T47D (cell line): ENCODE measurements around the gene FSIP1.
A peak's percentile ranks its signal among the peaks of the same experiment; 100 is the strongest.

ENCODE experiments used
- DNase-seq, 2 experiments: peaks; one replicate each; pipeline versions ENCODE4 v3.0.0 to v3.0.0-alpha.2; 2011 to 2012; ENCODE audit warnings: low read depth in 1 of 2, low spot score in 1 of 2
- JUND ChIP-seq: IDR thresholded peaks from 2 replicates; pipeline ENCODE4 v1.6.1; 2012; ENCODE audit warnings: low read depth
- in situ Hi-C: cut with HindIII; loops from 2 replicates; pipeline ENCODE4 v1.10.0; 2016; ENCODE audit warnings: low sequenced_read_pairs, low pct_unique_long_range_greater_than_20kb

The FSIP1 gene

DNA sequence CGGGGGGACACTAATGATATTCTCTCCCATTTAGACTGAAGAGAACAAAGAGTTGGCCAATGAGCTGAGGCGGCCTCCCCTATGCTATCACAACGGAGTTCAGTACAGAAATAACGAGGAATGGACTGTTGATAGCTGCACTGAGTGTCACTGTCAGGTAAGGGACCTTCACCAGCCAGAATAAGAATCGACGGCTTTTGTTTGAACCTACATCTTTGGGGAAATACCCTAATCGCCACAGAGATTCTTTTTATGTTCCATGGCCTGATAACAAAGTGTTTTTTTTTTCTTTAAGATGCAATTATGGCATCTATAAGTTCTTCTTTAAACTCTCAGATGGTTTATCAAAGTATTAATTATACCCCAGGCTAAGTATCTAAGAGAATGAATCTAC, 198.4 kb downstream of the FSIP1 start:
- DNase-seq, result no peak
- in situ Hi-C loops, result no loop called here
- no peak for TF ChIP-seq JUND

DNA sequence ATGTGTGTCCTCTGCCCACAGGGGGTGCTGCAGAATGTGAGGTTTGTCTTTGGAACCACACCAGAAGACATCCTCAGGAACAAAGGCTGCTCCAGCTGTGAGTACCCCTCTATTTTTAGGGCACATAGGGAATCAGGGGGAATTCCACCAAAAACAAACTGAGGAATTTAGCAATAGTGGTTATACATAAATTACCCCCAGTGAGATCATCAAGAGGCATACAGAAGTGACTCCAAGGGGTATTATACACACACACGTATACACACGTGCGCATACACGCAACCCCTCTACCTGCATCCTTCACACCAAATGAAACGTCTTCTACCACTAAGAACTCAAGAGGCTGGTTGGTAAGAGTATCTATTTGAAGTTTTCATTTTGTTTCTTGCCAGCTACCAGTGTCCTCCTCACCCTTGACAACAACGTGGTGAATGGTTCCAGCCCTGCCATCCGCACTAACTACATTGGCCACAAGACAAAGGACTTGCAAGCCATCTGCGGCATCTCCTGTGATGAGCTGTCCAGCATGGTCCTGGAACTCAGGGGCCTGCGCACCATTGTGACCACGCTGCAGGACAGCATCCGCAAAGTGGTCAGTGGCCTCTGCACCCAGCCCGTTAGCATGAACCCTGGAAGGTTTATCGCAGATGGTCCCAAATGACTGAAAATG, 198.9 kb downstream of the FSIP1 start:
- no peak for TF ChIP-seq JUND
- in situ Hi-C loops, result no loop called here
- DNase-seq, result peak in 1 of 2 experiments; percentile 57

DNA sequence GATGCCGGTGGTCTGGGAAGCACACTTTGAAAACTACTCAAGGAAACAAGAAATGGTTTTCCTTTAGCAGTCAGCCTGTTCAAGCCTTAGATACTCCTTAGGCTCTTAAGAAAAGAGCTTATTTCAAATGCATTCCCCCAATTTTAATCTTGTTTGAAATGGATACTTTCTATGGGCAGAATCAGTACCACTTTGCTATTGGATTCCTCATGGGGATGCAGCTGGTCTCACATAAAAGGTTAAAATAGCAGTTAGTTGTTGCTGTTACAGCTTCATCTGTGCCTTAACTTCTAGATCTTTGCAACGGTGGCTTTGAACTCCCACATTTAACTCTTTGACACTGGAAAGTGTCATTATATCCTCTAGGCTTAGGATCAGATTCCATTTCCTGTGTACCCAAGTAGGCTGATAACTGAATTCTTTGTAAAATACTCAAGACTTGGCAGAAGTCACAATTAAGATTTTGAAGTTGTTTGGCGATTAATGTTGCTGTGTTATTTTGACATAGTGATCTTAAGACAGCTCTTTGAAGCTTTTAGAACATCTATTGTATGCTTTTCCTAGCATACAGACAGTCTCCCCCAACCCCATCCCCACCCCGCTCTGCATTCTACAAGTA, 199.6 kb downstream of the FSIP1 start:
- no peak for DNase-seq
- no peak for TF ChIP-seq JUND
- in situ Hi-C loops, result no loop called here

DNA sequence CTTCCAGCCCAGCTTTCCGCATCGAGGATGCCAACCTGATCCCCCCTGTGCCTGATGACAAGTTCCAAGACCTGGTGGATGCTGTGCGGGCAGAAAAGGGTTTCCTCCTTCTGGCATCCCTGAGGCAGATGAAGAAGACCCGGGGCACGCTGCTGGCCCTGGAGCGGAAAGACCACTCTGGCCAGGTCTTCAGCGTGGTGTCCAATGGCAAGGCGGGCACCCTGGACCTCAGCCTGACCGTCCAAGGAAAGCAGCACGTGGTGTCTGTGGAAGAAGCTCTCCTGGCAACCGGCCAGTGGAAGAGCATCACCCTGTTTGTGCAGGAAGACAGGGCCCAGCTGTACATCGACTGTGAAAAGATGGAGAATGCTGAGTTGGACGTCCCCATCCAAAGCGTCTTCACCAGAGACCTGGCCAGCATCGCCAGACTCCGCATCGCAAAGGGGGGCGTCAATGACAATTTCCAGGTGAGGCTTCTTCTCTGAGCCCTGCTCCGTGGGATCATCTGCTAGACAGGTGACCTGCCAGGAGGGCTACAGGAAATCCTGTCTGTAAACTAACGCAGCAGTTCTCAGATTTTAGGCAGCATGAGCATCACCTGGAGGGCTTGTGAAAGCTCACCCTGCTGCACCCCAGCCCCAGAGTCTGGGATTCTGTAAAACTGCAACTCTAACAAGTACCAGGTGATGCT, 200.2 kb downstream of the FSIP1 start:
- no peak for DNase-seq
- in situ Hi-C loops, result no loop called here
- no peak for TF ChIP-seq JUND

DNA sequence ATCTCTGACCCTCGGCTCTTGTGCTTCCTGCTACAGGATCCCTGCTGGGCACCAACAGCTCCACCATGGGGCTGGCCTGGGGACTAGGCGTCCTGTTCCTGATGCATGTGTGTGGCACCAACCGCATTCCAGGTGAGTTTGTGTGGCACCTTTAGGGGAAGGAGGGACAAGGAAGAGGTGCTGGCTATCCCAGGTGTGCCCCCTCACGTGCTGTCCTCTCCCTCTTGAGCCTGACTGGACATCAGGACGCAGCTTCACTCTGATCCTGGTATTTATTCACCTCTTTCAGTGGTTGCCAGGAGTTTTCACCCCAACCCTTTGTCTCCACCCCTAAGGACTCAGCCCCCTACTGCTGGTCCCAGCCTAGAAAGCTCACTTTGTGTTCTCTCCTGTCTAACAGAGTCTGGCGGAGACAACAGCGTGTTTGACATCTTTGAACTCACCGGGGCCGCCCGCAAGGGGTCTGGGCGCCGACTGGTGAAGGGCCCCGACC, 200.8 kb downstream of the FSIP1 start:
- TF ChIP-seq JUND, result no peak
- in situ Hi-C loops, result no loop called here
- peak; percentile 80 to 88 for DNase-seq

DNA sequence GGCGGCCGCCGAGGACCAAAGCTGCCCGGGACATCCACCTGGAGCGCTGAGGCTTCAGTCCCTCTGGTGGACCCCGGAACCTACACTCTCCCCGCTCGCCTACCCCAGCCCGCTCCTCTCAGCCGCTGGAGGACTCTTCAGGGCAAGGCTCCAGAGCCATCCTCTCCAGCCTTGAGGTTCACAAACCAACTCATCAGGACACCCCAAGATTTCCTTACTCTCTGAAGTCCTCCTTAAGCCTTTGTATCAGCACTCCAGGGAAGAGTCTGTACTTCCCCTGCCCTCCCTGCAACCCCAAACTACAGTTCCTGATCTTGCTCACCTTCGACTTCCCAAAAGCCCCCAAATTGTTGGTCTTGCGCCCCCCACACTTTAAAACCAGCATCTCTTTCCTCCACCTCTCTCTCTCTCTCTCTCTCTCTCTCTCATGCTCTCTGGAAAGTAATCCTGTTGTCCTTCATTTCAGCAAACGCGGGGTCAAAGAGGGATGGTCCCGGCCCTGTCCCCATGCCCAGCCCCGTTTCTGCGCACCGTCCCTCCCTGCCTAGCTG, 201.3 kb downstream of the FSIP1 start:
- no peak for DNase-seq
- in situ Hi-C loops, result no loop called here

DNA sequence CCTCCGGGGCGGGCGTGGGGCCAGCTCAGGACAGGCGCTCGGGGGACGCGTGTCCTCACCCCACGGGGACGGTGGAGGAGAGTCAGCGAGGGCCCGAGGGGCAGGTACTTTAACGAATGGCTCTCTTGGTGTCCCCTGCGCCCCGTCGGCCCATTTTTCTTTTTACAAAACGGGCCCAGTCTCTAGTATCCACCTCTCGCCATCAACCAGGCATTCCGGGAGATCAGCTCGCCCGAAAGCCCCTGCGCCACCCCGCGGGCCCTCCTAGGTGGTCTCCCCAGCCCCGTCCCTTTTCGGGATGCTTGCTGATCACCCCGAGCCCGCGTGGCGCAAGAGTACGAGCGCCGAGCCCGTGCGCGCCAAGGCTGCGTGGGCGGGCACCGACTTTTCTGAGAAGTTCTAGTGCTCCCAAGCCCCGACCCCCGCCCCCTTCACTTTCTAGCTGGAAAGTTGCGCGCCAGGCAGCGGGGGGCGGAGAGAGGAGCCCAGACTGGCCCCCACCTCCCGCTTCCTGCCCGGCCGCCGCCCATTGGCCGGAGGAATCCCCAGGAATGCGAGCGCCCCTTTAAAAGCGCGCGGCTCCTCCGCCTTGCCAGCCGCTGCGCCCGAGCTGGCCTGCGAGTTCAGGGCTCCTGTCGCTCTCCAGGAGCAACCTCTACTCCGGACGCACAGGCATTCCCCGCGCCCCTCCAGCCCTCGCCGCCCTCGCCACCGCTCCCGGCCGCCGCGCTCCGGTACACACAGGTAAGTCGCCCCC, 202.0 kb downstream of the FSIP1 start, which contains the start of gene THBS1:
THBS1 (plus strand) TSS at position 595 of the 757 bp plus-strand sequence. CDS start 779 bp downstream, outside the sequence.
- DNase-seq, result peak; percentile 74 to 94
- TF ChIP-seq JUND, result no peak
- in situ Hi-C loops, result no loop called here

More for the DNA sequence above, 201.3 kb downstream of the FSIP1 start:
- TF ChIP-seq JUND, result no peak

DNA sequence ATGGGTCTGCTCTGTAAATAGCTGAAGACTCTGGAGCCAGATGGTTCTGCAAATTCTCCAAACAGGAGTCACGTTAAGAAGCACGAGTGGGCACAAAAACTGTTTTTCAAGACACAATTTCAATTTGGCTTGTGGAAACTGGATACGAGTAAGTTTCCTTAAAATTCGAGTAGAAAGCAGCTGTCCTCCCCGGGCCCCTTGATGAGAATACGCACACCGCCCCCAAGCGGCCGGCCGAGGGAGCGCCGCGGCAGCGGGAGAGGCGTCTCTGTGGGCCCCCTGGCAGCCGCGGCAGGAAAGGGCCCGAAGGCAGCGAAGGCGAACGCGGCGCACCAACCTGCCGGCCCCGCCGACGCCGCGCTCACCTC, 202.5 kb downstream of the FSIP1 start:
- DNase-seq, result peak; percentile 61 to 93
- in situ Hi-C loops, result no loop called here
- TF ChIP-seq JUND, result no peak

DNA sequence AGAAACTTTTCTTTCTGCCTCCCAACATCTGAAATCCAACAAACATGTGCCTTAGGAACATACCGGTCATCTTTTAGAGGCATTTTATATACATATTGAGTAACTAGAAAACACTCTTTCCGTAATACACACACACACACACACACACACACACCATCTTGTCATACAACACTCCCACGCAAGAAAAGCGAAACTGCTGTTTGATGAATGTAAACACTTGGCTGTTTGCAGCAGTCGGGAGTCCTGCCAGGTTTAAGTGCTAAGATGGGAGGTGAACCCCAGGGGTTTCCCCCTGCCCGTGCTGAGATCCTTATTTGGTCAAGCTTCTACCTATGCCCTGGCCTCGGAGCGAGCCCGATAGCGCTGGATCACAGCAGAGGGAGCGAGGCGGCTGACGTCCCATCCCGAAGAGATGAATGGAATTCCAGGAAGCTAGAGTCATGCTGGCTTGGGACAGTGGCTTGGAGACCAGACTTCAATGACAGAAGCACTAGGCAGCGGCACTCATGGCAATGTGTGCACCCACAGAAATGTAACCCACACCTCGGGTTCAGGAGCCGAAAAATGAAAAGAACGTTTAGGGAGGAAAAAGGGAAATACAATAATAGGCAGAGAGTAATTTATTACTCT, 203.0 kb downstream of the FSIP1 start:
- DNase-seq, result peak; percentile 39 to 74
- in situ Hi-C loops, result no loop called here
- TF ChIP-seq JUND, result no peak; the same call in 1 of the 2 replicates

DNA sequence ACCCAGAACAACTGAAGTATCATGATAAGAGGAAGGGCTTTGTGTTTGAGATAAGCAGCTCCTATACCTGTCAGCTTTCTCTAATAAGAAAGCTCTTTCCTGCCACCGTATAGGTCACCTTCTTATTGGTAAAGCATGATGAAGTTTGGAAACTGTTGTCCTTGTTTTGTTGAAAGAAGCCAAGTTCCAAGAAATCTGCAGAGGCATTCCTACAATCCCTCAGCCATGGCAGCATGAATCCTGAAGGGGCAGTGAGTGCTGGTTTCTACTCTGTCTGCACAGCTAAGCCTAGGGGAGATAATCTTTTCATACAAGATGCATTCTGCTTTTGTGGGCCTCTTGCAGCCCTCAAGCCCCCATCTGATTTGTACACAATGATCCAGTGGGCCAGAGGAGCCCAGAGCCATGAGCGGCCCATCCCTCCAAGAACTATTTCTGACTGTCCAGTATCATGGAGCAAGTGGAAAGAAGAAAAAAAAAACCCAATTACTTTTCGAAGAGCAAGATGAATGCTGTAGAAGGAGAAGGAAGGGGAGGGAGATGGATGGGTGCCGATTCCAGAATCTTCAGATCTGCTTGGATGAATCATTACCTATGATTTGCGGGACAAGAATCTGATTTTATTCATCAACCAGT, 203.7 kb downstream of the FSIP1 start:
- in situ Hi-C loops, result no loop called here
- DNase-seq, result no peak
- TF ChIP-seq JUND, result no peak

DNA sequence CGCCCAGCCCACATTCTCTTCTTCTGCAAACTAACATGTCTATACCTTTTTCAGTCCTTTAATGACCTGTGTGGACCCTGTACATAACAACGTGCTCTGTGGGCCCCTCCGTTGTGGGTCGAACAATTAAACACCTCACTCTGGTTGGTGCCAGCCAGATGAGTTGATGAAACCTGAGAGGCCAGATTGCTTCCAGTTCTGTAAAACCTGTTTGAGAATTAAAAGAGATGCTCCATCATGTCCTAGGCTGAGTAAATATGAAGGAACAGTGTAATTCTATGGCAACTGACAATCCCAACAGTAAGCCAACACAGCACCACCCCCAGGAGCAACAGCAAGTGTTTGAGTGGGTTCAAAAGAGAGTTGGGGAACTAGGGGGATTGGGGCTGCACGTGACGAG, 207.5 kb downstream of the FSIP1 start:
- no peak for TF ChIP-seq JUND
- in situ Hi-C loops, result no loop called here
- peak in 1 of 2 experiments; percentile 35 for DNase-seq
